HCT116 (cell line): ENCODE measurements around the gene EXOC6B. TPM values are rescaled to one million over a fixed set of nuclear protein-coding genes. Genes with fewer than 3 reads are reported as not detected.

Experiments used
- ATAC-seq: fragments of 200-7000 bp; cut with Tn5 transposase; 2 replicates; pipeline ENCODE4 v1.9.1; 2020; ENCODE audit warnings: mild to moderate bottlenecking, moderate library complexity
- BruUV-seq: library from RNA; stranded (reverse); fragments of 400-500 nt; replicated peaks from 2 replicates; lab custom pipeline; 2021; lab: Mats Ljungman, UMichigan
- CTCF ChIA-PET: fragments of 300-600 bp; sonication (Branson Sonifier 250); formaldehyde crosslinking; loops from one replicate; lab custom pipeline; 2021; ENCODE audit warnings: antibody characterized with exemption; lab: Charles Lee
- POLR2A ChIA-PET: fragments of 300-600, 350-600 bp; sonication (Branson Sonifier 250); formaldehyde crosslinking; loops from one replicate; lab custom pipeline; 2021; ENCODE audit warnings: antibody characterized with exemption; lab: Charles Lee
- RAD21 ChIA-PET, 2 experiments: fragments of 300-600 bp; sonication (Branson Sonifier 250); formaldehyde crosslinking; loops; one replicate each; lab custom pipeline; 2023; ENCODE audit warnings: low total read pairs in 2 of 2; ENCODE audit not compliant: uncharacterized antibody in 2 of 2, unreplicated experiment in 2 of 2, low non-redundant PET in 1 of 2; lab: Charles Lee
- DNase-seq: peaks from one replicate; pipeline ENCODE4 v3.0.0-alpha.2; 2010; ENCODE audit warnings: low read depth, low spot score
- H2AFZ ChIP-seq: fragments of 200-600 bp; shearing (Covaris generic), sonication (generic); 2 replicates; pipeline ENCODE4 v1.6.1; 2017; ENCODE audit warnings: low read depth, mixed run types, mixed read lengths, antibody characterized with exemption, low read length; ENCODE audit not compliant: poor library complexity, severe bottlenecking
- H3K27ac ChIP-seq: 2 replicates; pipeline ENCODE4 v1.5.1; 2012; ENCODE audit warnings: low read depth, low read length
- H3K27me3 ChIP-seq: fragments of 200-600 bp; sonication (generic); 2 replicates; pipeline ENCODE4 v1.6.1; 2016; ENCODE audit warnings: mixed run types, low read length, mixed read lengths; ENCODE audit not compliant: insufficient read depth
- H3K36me3 ChIP-seq, 2 experiments: fragments of 200-500 bp in 1 of 2; fragments of 200-600 bp in 1 of 2; sonication (Bioruptor generic) in 1 of 2; sonication (generic) in 1 of 2; 2 replicates each; pipeline versions ENCODE4 v1.5.1 to v1.6.1; 2014 to 2016; ENCODE audit warnings: low read length in 2 of 2, inconsistent platforms in 1 of 2, mixed read lengths in 1 of 2, mixed run types in 1 of 2; ENCODE audit not compliant: insufficient read depth in 2 of 2, control insufficient read depth in 1 of 2
- H3K4me1 ChIP-seq, 2 experiments: fragments of 200-600 bp in 1 of 2; sonication (generic) in 1 of 2; 2 replicates each; pipeline versions ENCODE4 v1.5.1 to v1.6.1; 2012 to 2017; ENCODE audit warnings: low read length in 2 of 2, inconsistent platforms in 1 of 2, mild to moderate bottlenecking in 1 of 2, mixed read lengths in 1 of 2, mixed run types in 1 of 2, moderate library complexity in 1 of 2; ENCODE audit not compliant: insufficient read depth in 2 of 2, control insufficient read depth in 1 of 2
- H3K4me2 ChIP-seq: fragments of 200-600 bp; sonication (generic); 2 replicates; pipeline ENCODE4 v1.6.1; 2017; ENCODE audit warnings: mixed run types, low read length, mixed read lengths
- H3K4me3 ChIP-seq, 2 experiments: fragments of 200-600 bp in 1 of 2; sonication (generic) in 1 of 2; replicated peaks in 1 of 2; 2 replicates each; pipeline ENCODE4 v1.5.1; 2011 to 2016; ENCODE audit warnings: low read length in 2 of 2, control low read depth in 1 of 2, low read depth in 1 of 2, mild to moderate bottlenecking in 1 of 2, mixed read lengths in 1 of 2, mixed run types in 1 of 2
- H3K79me2 ChIP-seq: fragments of 200-600 bp; sonication (generic); 2 replicates; pipeline ENCODE4 v1.6.1; 2017; ENCODE audit warnings: mild to moderate bottlenecking, mixed run types, low read length, moderate library complexity, mixed read lengths; ENCODE audit not compliant: insufficient read depth
- H3K9ac ChIP-seq: fragments of 200-600 bp; sonication (generic); 2 replicates; pipeline ENCODE4 v1.6.1; 2016; ENCODE audit warnings: low read length, mixed read lengths
- H3K9me2 ChIP-seq: fragments of 200-600 bp; sonication (generic), shearing (Covaris generic); 2 replicates; pipeline ENCODE4 v1.6.1; 2017; ENCODE audit warnings: mixed run types, mild to moderate bottlenecking, moderate library complexity; ENCODE audit not compliant: insufficient read depth
- H3K9me3 ChIP-seq, 2 experiments: fragments of 200-500 bp in 1 of 2; fragments of 200-600 bp in 1 of 2; sonication (Bioruptor generic) in 1 of 2; sonication (generic) in 1 of 2; 2 replicates each; pipeline ENCODE4 v1.6.1; 2014 to 2017; ENCODE audit warnings: low read length in 2 of 2, mixed read lengths in 2 of 2, inconsistent platforms in 1 of 2, low read depth in 1 of 2, mild to moderate bottlenecking in 1 of 2, mixed run types in 1 of 2, moderate library complexity in 1 of 2; ENCODE audit not compliant: control insufficient read depth in 1 of 2, insufficient read depth in 1 of 2
- H4K20me1 ChIP-seq: fragments of 200-600 bp; sonication (generic), shearing (Covaris generic); 2 replicates; pipeline ENCODE4 v1.6.1; 2017; ENCODE audit warnings: mixed run types, mild to moderate bottlenecking, moderate library complexity; ENCODE audit not compliant: insufficient read depth
- CBX3 ChIP-seq: IDR thresholded peaks from 2 replicates; pipeline ENCODE4 v1.6.1; 2012; ENCODE audit warnings: low read depth
- CEBPB ChIP-seq: IDR thresholded peaks from 2 replicates; pipeline ENCODE4 v1.6.1; 2012; ENCODE audit warnings: low read depth
- EGR1 ChIP-seq: IDR thresholded peaks from 2 replicates; pipeline ENCODE4 v1.6.1; 2012; ENCODE audit warnings: low read depth
- ELF1 ChIP-seq: IDR thresholded peaks from 2 replicates; pipeline ENCODE4 v1.6.1; 2012; ENCODE audit warnings: low read depth, borderline replicate concordance
- EZH2 ChIP-seq: fragments of 200-600 bp; sonication (generic); IDR thresholded peaks from 2 replicates; pipeline ENCODE4 v1.6.1; 2017; ENCODE audit warnings: antibody characterized with exemption, mixed run types
- JUND ChIP-seq: IDR thresholded peaks from 2 replicates; pipeline ENCODE4 v1.6.1; 2012
- POLR2A ChIP-seq: IDR thresholded peaks from 2 replicates; pipeline ENCODE4 v1.7.0; 2011; ENCODE audit warnings: borderline replicate concordance; ENCODE audit not compliant: insufficient read depth, insufficient read length; ENCODE audit errors: extremely low read depth
- POLR2AphosphoS5 ChIP-seq: IDR thresholded peaks from 2 replicates; pipeline ENCODE4 v1.6.1; 2011; ENCODE audit warnings: mild to moderate bottlenecking, low read depth, low read length, moderate library complexity
- RAD21 ChIP-seq: IDR thresholded peaks from 2 replicates; pipeline ENCODE4 v1.6.1; 2012; ENCODE audit warnings: low read depth, mild to moderate bottlenecking
- SP1 ChIP-seq: IDR thresholded peaks from 2 replicates; pipeline ENCODE4 v1.6.1; 2012; ENCODE audit warnings: low read depth
- SRF ChIP-seq: IDR thresholded peaks from 2 replicates; pipeline ENCODE4 v1.6.1; 2012; ENCODE audit warnings: low read depth
- TCF7L2 ChIP-seq: IDR thresholded peaks from 2 replicates; pipeline ENCODE4 v1.7.0; 2011; ENCODE audit warnings: borderline replicate concordance, inconsistent platforms; ENCODE audit not compliant: insufficient read depth, insufficient read length; ENCODE audit errors: extremely low read depth
- YY1 ChIP-seq: IDR thresholded peaks from 2 replicates; pipeline ENCODE4 v1.6.1; 2011; ENCODE audit warnings: low read length, low read depth, moderate library complexity, mild to moderate bottlenecking; ENCODE audit not compliant: insufficient replicate concordance; ENCODE audit errors: extremely low read depth
- intact Hi-C: fragments of 100-400 bp; cut with micrococcal nuclease; formaldehyde crosslinking; loops from 2 replicates; pipeline ENCODE4 v1.10.0; 2022
- total RNA-seq: library from RNA; stranded (reverse); gene quantifications from one replicate; pipeline ENCODE4 v1.2.1, GENCODE V29; 2021; ENCODE audit not compliant: unreplicated experiment
- TF ChIP-seq, protein P1 (sequence below): IDR thresholded peaks from 2 replicates; pipeline ENCODE4 v1.6.1; 2012; ENCODE audit warnings: low read depth
- TF ChIP-seq, protein P2 (sequence below): IDR thresholded peaks from 2 replicates; pipeline ENCODE4 v1.6.1; 2012
- TF ChIP-seq, protein P3 (sequence below): IDR thresholded peaks from 2 replicates; pipeline ENCODE4 v1.6.1; 2011; ENCODE audit warnings: mild to moderate bottlenecking, low read length, moderate library complexity; ENCODE audit not compliant: insufficient replicate concordance; ENCODE audit errors: extremely low read depth
- TF ChIP-seq, protein P4 (sequence below), 3 experiments: fragments of 200-600 bp in 1 of 3; sonication (generic) in 1 of 3; IDR thresholded peaks in 2 of 3; conservative IDR thresholded peaks in 1 of 3; 2 replicates each; pipeline ENCODE4 v1.5.1; 2012 to 2017; ENCODE audit warnings: low read depth in 2 of 3, low read length in 2 of 3, antibody characterized with exemption in 1 of 3, borderline replicate concordance in 1 of 3, control low read depth in 1 of 3, mild to moderate bottlenecking in 1 of 3, mixed read lengths in 1 of 3, mixed run types in 1 of 3, moderate library complexity in 1 of 3; ENCODE audit not compliant: insufficient read depth in 1 of 3

The EXOC6B gene
- total RNA-seq, 1 experiment from 2014 or later, result 25.4 TPM

DNA sequence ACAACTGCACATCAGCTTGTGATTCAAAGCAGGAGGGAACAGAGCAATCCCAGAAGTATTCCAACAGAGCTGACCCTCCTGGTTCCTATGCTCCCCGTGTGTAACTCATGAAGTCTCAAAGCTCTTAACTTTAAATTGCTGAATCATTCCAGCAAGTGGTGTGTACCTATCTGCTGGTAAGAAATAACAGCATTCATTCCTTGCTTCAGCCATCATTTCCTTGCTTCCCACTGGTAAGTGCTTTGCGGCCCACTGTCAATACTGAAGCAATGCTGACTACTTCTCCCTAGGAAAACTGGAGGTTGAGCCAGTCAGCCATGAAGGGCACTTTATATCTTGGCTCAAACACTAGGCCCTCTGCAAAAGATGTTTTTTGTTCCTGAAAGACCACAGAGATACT is 222.4 kb downstream of the EXOC6B start:
- H3K4me2 ChIP-seq, result no peak overlapping the region
- ChIA-PET CTCF (no interaction called here), POLR2A (no interaction called here), RAD21 (no interaction called here)
- no peaks in the 10 kb centered on the region for H3K9me3 ChIP-seq
- H3K36me3 ChIP-seq, result no peaks in the 10 kb centered on the region
- no peaks in the 10 kb centered on the region for H3K27me3 ChIP-seq
- DNase-seq (no peak), ATAC-seq (no peak)
- no TSS peak for BruUV-seq
- no peak overlapping the region for H2AFZ ChIP-seq
- intact Hi-C loops, result no loop called here
- no peaks in the 10 kb centered on the region for H3K9me2 ChIP-seq
- H4K20me1 ChIP-seq, result no peaks in the 10 kb centered on the region
- H3K4me1 ChIP-seq, result no peaks in the 10 kb centered on the region
- H3K79me2 ChIP-seq, result no peaks in the 10 kb centered on the region
- no peak overlapping the region for H3K4me3 ChIP-seq
- H3K27ac ChIP-seq, result no peak overlapping the region
- no peak overlapping the region for H3K9ac ChIP-seq
- TF ChIP-seq, protein P1, sequence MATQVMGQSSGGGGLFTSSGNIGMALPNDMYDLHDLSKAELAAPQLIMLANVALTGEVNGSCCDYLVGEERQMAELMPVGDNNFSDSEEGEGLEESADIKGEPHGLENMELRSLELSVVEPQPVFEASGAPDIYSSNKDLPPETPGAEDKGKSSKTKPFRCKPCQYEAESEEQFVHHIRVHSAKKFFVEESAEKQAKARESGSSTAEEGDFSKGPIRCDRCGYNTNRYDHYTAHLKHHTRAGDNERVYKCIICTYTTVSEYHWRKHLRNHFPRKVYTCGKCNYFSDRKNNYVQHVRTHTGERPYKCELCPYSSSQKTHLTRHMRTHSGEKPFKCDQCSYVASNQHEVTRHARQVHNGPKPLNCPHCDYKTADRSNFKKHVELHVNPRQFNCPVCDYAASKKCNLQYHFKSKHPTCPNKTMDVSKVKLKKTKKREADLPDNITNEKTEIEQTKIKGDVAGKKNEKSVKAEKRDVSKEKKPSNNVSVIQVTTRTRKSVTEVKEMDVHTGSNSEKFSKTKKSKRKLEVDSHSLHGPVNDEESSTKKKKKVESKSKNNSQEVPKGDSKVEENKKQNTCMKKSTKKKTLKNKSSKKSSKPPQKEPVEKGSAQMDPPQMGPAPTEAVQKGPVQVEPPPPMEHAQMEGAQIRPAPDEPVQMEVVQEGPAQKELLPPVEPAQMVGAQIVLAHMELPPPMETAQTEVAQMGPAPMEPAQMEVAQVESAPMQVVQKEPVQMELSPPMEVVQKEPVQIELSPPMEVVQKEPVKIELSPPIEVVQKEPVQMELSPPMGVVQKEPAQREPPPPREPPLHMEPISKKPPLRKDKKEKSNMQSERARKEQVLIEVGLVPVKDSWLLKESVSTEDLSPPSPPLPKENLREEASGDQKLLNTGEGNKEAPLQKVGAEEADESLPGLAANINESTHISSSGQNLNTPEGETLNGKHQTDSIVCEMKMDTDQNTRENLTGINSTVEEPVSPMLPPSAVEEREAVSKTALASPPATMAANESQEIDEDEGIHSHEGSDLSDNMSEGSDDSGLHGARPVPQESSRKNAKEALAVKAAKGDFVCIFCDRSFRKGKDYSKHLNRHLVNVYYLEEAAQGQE, result no peak
- TF ChIP-seq RAD21 (no peak), EZH2 (no peak), SRF (no peak), POLR2AphosphoS5 (no peak), POLR2A (no peak), YY1 (no peak), CEBPB (no peak), EGR1 (no peak), CBX3 (no peak), TCF7L2 (no peak), SP1 (no peak), ELF1 (no peak), JUND (no peak)
- TF ChIP-seq, protein P2, sequence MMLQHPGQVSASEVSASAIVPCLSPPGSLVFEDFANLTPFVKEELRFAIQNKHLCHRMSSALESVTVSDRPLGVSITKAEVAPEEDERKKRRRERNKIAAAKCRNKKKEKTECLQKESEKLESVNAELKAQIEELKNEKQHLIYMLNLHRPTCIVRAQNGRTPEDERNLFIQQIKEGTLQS, result no peak
- TF ChIP-seq, protein P3, sequence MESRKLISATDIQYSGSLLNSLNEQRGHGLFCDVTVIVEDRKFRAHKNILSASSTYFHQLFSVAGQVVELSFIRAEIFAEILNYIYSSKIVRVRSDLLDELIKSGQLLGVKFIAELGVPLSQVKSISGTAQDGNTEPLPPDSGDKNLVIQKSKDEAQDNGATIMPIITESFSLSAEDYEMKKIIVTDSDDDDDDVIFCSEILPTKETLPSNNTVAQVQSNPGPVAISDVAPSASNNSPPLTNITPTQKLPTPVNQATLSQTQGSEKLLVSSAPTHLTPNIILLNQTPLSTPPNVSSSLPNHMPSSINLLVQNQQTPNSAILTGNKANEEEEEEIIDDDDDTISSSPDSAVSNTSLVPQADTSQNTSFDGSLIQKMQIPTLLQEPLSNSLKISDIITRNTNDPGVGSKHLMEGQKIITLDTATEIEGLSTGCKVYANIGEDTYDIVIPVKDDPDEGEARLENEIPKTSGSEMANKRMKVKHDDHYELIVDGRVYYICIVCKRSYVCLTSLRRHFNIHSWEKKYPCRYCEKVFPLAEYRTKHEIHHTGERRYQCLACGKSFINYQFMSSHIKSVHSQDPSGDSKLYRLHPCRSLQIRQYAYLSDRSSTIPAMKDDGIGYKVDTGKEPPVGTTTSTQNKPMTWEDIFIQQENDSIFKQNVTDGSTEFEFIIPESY, result no peak
- TF ChIP-seq, protein P4, sequence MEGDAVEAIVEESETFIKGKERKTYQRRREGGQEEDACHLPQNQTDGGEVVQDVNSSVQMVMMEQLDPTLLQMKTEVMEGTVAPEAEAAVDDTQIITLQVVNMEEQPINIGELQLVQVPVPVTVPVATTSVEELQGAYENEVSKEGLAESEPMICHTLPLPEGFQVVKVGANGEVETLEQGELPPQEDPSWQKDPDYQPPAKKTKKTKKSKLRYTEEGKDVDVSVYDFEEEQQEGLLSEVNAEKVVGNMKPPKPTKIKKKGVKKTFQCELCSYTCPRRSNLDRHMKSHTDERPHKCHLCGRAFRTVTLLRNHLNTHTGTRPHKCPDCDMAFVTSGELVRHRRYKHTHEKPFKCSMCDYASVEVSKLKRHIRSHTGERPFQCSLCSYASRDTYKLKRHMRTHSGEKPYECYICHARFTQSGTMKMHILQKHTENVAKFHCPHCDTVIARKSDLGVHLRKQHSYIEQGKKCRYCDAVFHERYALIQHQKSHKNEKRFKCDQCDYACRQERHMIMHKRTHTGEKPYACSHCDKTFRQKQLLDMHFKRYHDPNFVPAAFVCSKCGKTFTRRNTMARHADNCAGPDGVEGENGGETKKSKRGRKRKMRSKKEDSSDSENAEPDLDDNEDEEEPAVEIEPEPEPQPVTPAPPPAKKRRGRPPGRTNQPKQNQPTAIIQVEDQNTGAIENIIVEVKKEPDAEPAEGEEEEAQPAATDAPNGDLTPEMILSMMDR (IDR thresholded peaks at IDR 0.05 in 2 of 3, conservative IDR thresholded peaks at IDR 0.05 in 1 of 3; ENCODE audit: borderline replicate concordance in 1 of 3, insufficient read depth in 1 of 3, low read depth in 2 of 3, low read length in 2 of 3), result no peak
- TF ChIP-seq, all 23 proteins: peak for 0
